Osteoblast (primary cell): Measurements from ENCODE around the gene FIP1L1. TPM values are rescaled to one million over a fixed set of nuclear protein-coding genes. Genes with fewer than 3 reads are reported as not detected.

Experiments
- DNase-seq: peaks from one replicate; pipeline ENCODE4 v3.0.0; 2011; ENCODE audit warnings: low spot score, mixed read lengths; ENCODE audit not compliant: insufficient read length; ENCODE audit errors: missing footprints
- H2AFZ ChIP-seq: 2 replicates; pipeline ENCODE4 v1.6.0; 2011; ENCODE audit warnings: mild to moderate bottlenecking, low read length
- H3K27ac ChIP-seq: 2 replicates; pipeline ENCODE4 v1.5.1; 2011; ENCODE audit warnings: mild to moderate bottlenecking, low read depth, low read length, moderate library complexity
- H3K27me3 ChIP-seq: 2 replicates; pipeline ENCODE4 v1.6.0; 2012; ENCODE audit warnings: mild to moderate bottlenecking, control low read depth, inconsistent platforms, low read length, moderate library complexity; ENCODE audit not compliant: insufficient read depth
- H3K36me3 ChIP-seq: 2 replicates; pipeline ENCODE4 v1.5.1; 2011; ENCODE audit warnings: mild to moderate bottlenecking, low read length, control low read depth, moderate library complexity; ENCODE audit not compliant: insufficient read depth
- H3K4me1 ChIP-seq: 2 replicates; pipeline ENCODE4 v1.5.1; 2011; ENCODE audit warnings: mild to moderate bottlenecking, low read length, control low read depth, moderate library complexity; ENCODE audit not compliant: insufficient read depth
- H3K4me2 ChIP-seq: 2 replicates; pipeline ENCODE4 v1.6.0; 2011; ENCODE audit warnings: mild to moderate bottlenecking, low read length; ENCODE audit not compliant: insufficient read depth
- H3K4me3 ChIP-seq: fragments of 200-600 bp; sonication (generic); 3 replicates; pipeline ENCODE4 v1.5.1; 2012; ENCODE audit warnings: mild to moderate bottlenecking, low read length, inconsistent platforms; ENCODE audit not compliant: insufficient read depth
- H3K79me2 ChIP-seq: 2 replicates; pipeline ENCODE4 v1.6.0; 2012; ENCODE audit warnings: mild to moderate bottlenecking, low read length, control low read depth, inconsistent platforms; ENCODE audit not compliant: insufficient read depth
- H3K9me3 ChIP-seq: 2 replicates; pipeline ENCODE4 v1.5.1; 2011; ENCODE audit warnings: low read depth, low read length, control low read depth
- H4K20me1 ChIP-seq: 2 replicates; pipeline ENCODE4 v1.6.0; 2012; ENCODE audit warnings: mild to moderate bottlenecking, low read length, control low read depth; ENCODE audit not compliant: insufficient read depth
- CTCF ChIP-seq: IDR thresholded peaks from 2 replicates; pipeline ENCODE4 v1.5.1; 2011; ENCODE audit warnings: mild to moderate bottlenecking, low read depth, low read length, moderate library complexity; ENCODE audit errors: extremely low read depth
- total RNA-seq: library from RNA; depleted of rRNA; stranded (reverse); fragments of >200 nt; gene quantifications from 2 replicates; pipeline ENCODE4 v1.2.3, GENCODE V29; 2012

Gene FIP1L1
- total RNA-seq, 1 donor: 78.2 TPM

DNA sequence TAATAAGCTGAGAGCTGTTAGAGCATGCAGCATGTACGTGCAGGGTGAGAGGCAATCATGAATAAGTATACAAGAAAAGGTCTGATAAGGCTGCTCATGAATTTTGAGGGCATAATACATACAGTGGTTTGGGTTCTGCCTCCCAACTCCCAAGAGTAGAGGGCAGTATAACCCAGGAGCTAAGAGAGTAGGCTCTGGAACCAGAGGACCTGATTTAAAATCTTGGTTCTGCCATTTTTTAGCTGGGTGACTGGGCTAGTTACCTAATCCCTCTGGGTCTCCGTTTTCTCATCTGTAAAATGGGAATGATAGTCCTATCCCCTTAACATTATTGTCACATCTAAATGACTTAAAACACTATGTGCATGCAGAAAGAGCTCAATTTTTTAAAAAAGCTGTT, 128.5 kb downstream of the FIP1L1 start:
- peak; percentile 40 for TF ChIP-seq CTCF
- Histone ChIP-seq H3K4me3 (no peak overlapping the region), H3K36me3 (no peaks in the 10 kb centered on the region), H3K4me2 (no peak overlapping the region), H4K20me1 (no peaks in the 10 kb centered on the region), H3K79me2 (no peaks in the 10 kb centered on the region), H3K27ac (no peak overlapping the region), H3K4me1 (peaks cover 30% of the 10 kb centered on the region), H3K9me3 (no peaks in the 10 kb centered on the region), H2AFZ (no peak overlapping the region), H3K27me3 (no peaks in the 10 kb centered on the region)
- DNase-seq: no peak

GRCh38 chr4:53507058-53507457, 129.6 kb downstream of the FIP1L1 start:
- H3K9me3 ChIP-seq: no peaks in the 10 kb centered on the region
- peak overlapping the region; percentile 99 for H3K27ac ChIP-seq
- H3K4me3 ChIP-seq: peak overlapping the region; percentile 68
- peak overlapping the region; percentile 13 for H2AFZ ChIP-seq
- no peak for DNase-seq
- H3K36me3 ChIP-seq: no peaks in the 10 kb centered on the region
- no peaks in the 10 kb centered on the region for H4K20me1 ChIP-seq
- no peak for TF ChIP-seq CTCF
- H3K79me2 ChIP-seq: no peaks in the 10 kb centered on the region
- peaks cover 30% of the 10 kb centered on the region for H3K4me1 ChIP-seq
- no peaks in the 10 kb centered on the region for H3K27me3 ChIP-seq
- peak overlapping the region; percentile 87 for H3K4me2 ChIP-seq

DNA sequence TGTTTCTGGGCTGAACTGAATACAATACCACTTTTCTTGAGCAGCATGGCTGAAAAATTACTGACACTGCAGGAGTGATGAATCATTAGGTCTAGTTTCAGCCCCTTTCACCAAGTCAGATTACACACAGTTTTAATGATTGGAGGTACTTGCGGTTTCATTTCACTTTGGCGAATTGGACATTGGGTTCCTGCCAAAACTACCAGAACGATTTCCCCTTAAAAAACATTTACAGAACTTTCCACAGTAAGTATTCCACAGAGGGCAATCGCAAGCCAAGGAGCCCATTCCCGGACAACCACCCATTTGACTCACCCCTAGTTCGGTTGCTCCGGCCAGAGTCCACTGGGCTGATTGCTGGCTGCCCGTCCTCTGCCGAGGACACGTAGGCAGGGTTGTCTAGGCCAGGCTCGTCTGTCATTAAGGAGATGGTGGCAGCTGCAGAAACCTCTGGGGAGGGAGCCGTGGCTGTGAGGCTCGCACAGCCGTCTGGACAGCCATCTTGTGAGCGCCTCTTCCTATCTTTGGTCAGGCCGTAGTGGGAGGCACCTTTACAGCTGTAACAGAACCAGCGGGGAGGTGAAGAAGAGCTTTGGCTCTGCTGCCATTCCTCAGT, 130.3 kb downstream of the FIP1L1 start:
- peak overlapping the region; percentile 73 for H2AFZ ChIP-seq

GRCh38 chr4:53508446-53508845, 131.0 kb downstream of the FIP1L1 start:
- H3K9me3 ChIP-seq: no peaks in the 10 kb centered on the region
- no peaks in the 10 kb centered on the region for H4K20me1 ChIP-seq
- H3K79me2 ChIP-seq: no peaks in the 10 kb centered on the region
- H3K27me3 ChIP-seq: no peaks in the 10 kb centered on the region
- DNase-seq: peak; percentile 73
- peaks cover 30% of the 10 kb centered on the region for H3K4me1 ChIP-seq
- peak overlapping the region; percentile 87 for H3K4me2 ChIP-seq
- peak; percentile 37 for TF ChIP-seq CTCF
- no peaks in the 10 kb centered on the region for H3K36me3 ChIP-seq
- peak overlapping the region; percentile 68 for H3K4me3 ChIP-seq
- H2AFZ ChIP-seq: peak overlapping the region; percentile 73
- peak overlapping the region; percentile 99 for H3K27ac ChIP-seq

More for the DNA sequence above, 130.3 kb downstream of the FIP1L1 start:
- no peak for TF ChIP-seq CTCF
- Histone ChIP-seq H3K9me3 (no peaks in the 10 kb centered on the region), H3K4me2 (peak overlapping the region; percentile 87), H3K27me3 (no peaks in the 10 kb centered on the region), H3K36me3 (no peaks in the 10 kb centered on the region), H3K79me2 (no peaks in the 10 kb centered on the region), H3K4me1 (peaks cover 30% of the 10 kb centered on the region), H3K4me3 (peak overlapping the region; percentile 68), H4K20me1 (no peaks in the 10 kb centered on the region), H3K27ac (peak overlapping the region; percentile 99)
- DNase-seq: peak; percentile 81
